Osteoblast (primary cell): ENCODE results near the gene TBKBP1. TPM values are rescaled to one million over a fixed set of nuclear protein-coding genes. Genes with fewer than 3 reads are reported as not detected.

Experiments used
- DNase-seq: peaks from one replicate; pipeline ENCODE4 v3.0.0; 2011; ENCODE audit warnings: low spot score, mixed read lengths; ENCODE audit not compliant: insufficient read length; ENCODE audit errors: missing footprints
- H2AFZ ChIP-seq: 2 replicates; pipeline ENCODE4 v1.6.0; 2011; ENCODE audit warnings: mild to moderate bottlenecking, low read length
- H3K27ac ChIP-seq: 2 replicates; pipeline ENCODE4 v1.5.1; 2011; ENCODE audit warnings: mild to moderate bottlenecking, low read depth, low read length, moderate library complexity
- H3K27me3 ChIP-seq: 2 replicates; pipeline ENCODE4 v1.6.0; 2012; ENCODE audit warnings: mild to moderate bottlenecking, control low read depth, inconsistent platforms, low read length, moderate library complexity; ENCODE audit not compliant: insufficient read depth
- H3K36me3 ChIP-seq: 2 replicates; pipeline ENCODE4 v1.5.1; 2011; ENCODE audit warnings: mild to moderate bottlenecking, low read length, control low read depth, moderate library complexity; ENCODE audit not compliant: insufficient read depth
- H3K4me1 ChIP-seq: 2 replicates; pipeline ENCODE4 v1.5.1; 2011; ENCODE audit warnings: mild to moderate bottlenecking, low read length, control low read depth, moderate library complexity; ENCODE audit not compliant: insufficient read depth
- H3K4me2 ChIP-seq: 2 replicates; pipeline ENCODE4 v1.6.0; 2011; ENCODE audit warnings: mild to moderate bottlenecking, low read length; ENCODE audit not compliant: insufficient read depth
- H3K4me3 ChIP-seq: fragments of 200-600 bp; sonication (generic); 3 replicates; pipeline ENCODE4 v1.5.1; 2012; ENCODE audit warnings: mild to moderate bottlenecking, low read length, inconsistent platforms; ENCODE audit not compliant: insufficient read depth
- H3K79me2 ChIP-seq: 2 replicates; pipeline ENCODE4 v1.6.0; 2012; ENCODE audit warnings: mild to moderate bottlenecking, low read length, control low read depth, inconsistent platforms; ENCODE audit not compliant: insufficient read depth
- H3K9me3 ChIP-seq: 2 replicates; pipeline ENCODE4 v1.5.1; 2011; ENCODE audit warnings: low read depth, low read length, control low read depth
- H4K20me1 ChIP-seq: 2 replicates; pipeline ENCODE4 v1.6.0; 2012; ENCODE audit warnings: mild to moderate bottlenecking, low read length, control low read depth; ENCODE audit not compliant: insufficient read depth
- CTCF ChIP-seq: IDR thresholded peaks from 2 replicates; pipeline ENCODE4 v1.5.1; 2011; ENCODE audit warnings: mild to moderate bottlenecking, low read depth, low read length, moderate library complexity; ENCODE audit errors: extremely low read depth
- total RNA-seq: library from RNA; depleted of rRNA; stranded (reverse); fragments of >200 nt; gene quantifications from 2 replicates; pipeline ENCODE4 v1.2.3, GENCODE V29; 2012

The TBKBP1 gene, protein sequence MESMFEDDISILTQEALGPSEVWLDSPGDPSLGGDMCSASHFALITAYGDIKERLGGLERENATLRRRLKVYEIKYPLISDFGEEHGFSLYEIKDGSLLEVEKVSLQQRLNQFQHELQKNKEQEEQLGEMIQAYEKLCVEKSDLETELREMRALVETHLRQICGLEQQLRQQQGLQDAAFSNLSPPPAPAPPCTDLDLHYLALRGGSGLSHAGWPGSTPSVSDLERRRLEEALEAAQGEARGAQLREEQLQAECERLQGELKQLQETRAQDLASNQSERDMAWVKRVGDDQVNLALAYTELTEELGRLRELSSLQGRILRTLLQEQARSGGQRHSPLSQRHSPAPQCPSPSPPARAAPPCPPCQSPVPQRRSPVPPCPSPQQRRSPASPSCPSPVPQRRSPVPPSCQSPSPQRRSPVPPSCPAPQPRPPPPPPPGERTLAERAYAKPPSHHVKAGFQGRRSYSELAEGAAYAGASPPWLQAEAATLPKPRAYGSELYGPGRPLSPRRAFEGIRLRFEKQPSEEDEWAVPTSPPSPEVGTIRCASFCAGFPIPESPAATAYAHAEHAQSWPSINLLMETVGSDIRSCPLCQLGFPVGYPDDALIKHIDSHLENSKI
- total RNA-seq, result 11.8 and 11.9 TPM in 2 replicates

DNA sequence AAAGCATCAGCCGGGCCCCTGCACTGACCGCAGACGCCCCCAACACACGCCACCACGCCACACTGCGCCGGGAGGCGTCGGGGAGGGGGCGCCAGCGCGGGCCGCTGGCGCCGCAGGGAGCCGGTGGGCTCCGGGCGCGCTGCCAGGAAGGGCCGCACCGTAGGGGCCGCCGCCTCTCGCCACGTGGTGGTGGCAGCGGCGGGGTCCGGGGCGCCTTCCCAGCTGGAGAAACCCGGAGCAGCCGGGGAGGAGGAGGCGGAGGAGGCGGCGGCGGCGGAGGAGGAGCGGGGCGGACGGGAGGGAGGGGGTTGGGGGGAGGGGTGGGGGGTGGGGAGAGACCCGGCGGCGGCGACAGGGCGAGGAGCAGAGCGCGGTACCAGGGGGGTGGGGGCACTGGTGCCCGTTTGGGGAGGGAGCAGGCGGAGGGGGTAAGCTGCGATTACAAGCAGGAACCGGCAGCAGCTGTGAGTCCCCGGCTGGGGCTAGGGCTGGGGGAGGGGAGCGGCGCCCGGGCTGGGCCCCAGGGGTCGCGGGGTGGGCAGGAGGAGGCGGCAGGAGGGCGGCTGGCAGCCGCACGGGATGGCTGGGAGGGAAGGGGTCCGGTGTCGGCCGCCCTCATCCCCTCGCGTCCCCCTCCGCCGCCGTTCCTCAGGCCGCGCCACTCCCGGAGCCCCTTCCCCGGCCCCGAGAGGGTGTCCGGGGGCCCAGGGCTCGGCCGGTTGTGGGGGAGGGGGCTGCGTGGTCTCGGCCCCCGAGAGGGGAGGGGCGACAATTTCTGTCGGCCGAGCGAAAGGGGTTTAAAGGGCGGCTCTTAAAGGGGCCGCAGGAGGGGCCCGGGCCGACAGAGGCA lies at the start of gene TBKBP1:
TSS of gene TBKBP1 (plus strand) at position 431 of the 850 bp plus-strand sequence. CDS start 1,952 bp downstream, outside the sequence.
- Histone ChIP-seq H3K4me1 (peaks cover 19% of the 10 kb centered on the region), H3K27ac (peak within 1 kb of the TSS; percentile 45), H3K79me2 (no peaks in the 10 kb centered on the region), H4K20me1 (peaks cover 4% of the 10 kb centered on the region), H3K4me3 (peak within 1 kb of the TSS; percentile 82), H2AFZ (peak within 1 kb of the TSS; percentile 30), H3K36me3 (no peaks in the 10 kb centered on the region), H3K9me3 (no peaks in the 10 kb centered on the region), H3K27me3 (no peaks in the 10 kb centered on the region), H3K4me2 (peak within 1 kb of the TSS; percentile 82)
- no peak for TF ChIP-seq CTCF
- DNase-seq, result peak; percentile 94

DNA sequence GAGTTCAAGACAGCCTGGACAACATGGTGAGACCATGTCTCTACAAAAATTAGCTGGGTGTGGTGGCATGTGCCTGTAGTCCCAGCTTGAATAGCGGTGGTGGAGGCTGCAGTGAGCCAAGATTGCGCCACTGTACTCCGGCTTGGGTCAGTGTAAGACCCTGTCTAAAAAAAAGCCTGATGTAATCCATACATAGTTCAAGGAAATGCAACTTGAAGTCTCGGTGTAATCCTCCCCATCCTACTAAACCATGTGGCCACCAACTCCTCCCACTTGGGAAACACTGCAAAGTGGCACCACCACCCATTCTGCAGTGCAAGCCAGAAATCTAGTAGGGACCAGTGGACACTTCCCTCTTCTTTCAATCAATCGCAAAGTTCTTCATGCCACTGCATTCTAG lies 49.6 kb upstream of the TBKBP1 start:
- Histone ChIP-seq H3K4me3 (no peak overlapping the region), H2AFZ (no peak overlapping the region)
- no peak for DNase-seq

DNA sequence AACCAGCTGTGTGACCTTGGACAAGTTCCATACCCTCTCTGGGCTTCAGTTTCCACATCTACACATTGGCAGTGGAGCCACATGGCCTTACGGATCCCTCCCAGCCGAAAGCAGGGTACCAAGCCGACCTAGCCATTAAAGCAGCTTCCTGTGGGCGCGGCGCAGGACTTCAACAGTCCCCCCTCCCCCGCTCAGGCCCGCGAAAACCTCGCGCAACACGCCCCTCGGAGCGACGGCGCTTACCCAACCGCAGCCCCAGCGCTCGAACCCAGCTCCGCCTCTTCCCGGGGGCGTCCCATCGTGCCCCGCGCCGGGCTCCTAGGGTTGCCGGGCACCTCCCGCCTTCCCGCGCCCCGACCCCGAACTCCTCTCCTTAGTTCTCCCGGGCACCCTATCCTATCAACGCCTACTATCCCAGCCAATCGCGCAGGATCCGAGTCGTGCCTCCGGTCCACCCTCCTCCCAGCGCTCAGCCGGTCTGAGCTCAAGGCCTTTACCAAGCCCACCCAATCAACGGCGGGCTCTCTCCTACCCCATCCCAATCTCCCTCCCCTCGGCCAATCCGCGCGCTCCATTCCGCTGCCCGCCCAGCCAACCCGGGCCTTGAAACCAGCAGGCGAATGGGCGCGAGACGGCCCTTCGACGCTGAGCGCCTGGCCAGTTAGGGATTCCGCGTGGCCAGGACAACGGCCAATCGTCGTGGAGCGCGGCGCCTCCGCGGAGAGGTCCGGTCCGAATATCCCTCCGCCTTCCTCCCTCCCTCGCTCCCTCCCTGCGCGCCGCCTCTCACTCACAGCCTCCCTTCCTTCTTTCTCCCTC lies 44.6 kb upstream of the TBKBP1 start, which contains the start of gene KPNB1:
TSS of gene KPNB1 (plus strand) at position 767 of the 819 bp plus-strand sequence. CDS start 326 bp downstream, outside the sequence.
- peaks cover 44% of the 10 kb centered on the region for H3K79me2 ChIP-seq
- peak within 1 kb of the TSS; percentile 84 for H3K4me3 ChIP-seq
- no peak for TF ChIP-seq CTCF
- H3K9me3 ChIP-seq, result no peaks in the 10 kb centered on the region
- peak within 1 kb of the TSS; percentile 66 for H3K27ac ChIP-seq
- peaks cover 23% of the 10 kb centered on the region for H3K4me1 ChIP-seq
- no peaks in the 10 kb centered on the region for H3K27me3 ChIP-seq
- peaks cover 31% of the 10 kb centered on the region for H4K20me1 ChIP-seq
- peak; percentile 98 for DNase-seq
- peak within 1 kb of the TSS; percentile 68 for H2AFZ ChIP-seq
- peak within 1 kb of the TSS; percentile 92 for H3K4me2 ChIP-seq
- peaks cover 32% of the 10 kb centered on the region for H3K36me3 ChIP-seq

More for the DNA sequence above, 49.6 kb upstream of the TBKBP1 start:
- no peaks in the 10 kb centered on the region for H4K20me1 ChIP-seq
- no peak overlapping the region for H3K27ac ChIP-seq
- no peak for TF ChIP-seq CTCF
- peaks cover 6% of the 10 kb centered on the region for H3K4me1 ChIP-seq
- no peaks in the 10 kb centered on the region for H3K9me3 ChIP-seq
- H3K4me2 ChIP-seq, result no peak overlapping the region
- peaks cover 3% of the 10 kb centered on the region for H3K79me2 ChIP-seq
- no peaks in the 10 kb centered on the region for H3K27me3 ChIP-seq
- H3K36me3 ChIP-seq, result no peaks in the 10 kb centered on the region
